Bronchial epithelial cell (primary cell): ENCODE results near the gene TNFAIP8L1. TPM values are rescaled to one million over a fixed set of nuclear protein-coding genes. Genes with fewer than 3 reads are reported as not detected.
"Not testable (repeated sequence)": the region's sequence is repeated elsewhere in the genome, so short reads cannot be mapped to it uniquely, and the experiment has no call there.

Source experiments
- DNase-seq: peaks from one replicate; pipeline ENCODE4 v3.0.0-alpha.2; 2010; ENCODE audit warnings: low read depth
- FAIRE-seq: peaks from 2 replicates; lab custom pipeline; 2011; peaks lifted over from hg19 to GRCh38; lab: Jason Lieb, UNC
- H3K27me3 ChIP-seq: 2 replicates; pipeline ENCODE4 v1.5.1; 2011; ENCODE audit warnings: low read length; ENCODE audit not compliant: control insufficient read depth, insufficient read depth
- H3K36me3 ChIP-seq: 2 replicates; pipeline ENCODE4 v1.5.1; 2011; ENCODE audit warnings: low read length; ENCODE audit not compliant: control insufficient read depth, insufficient read depth
- H3K4me3 ChIP-seq: 2 replicates; pipeline ENCODE4 v1.5.1; 2011; ENCODE audit warnings: mild to moderate bottlenecking, low read depth, low read length, control low read depth
- CTCF ChIP-seq: IDR thresholded peaks from 2 replicates; pipeline ENCODE4 v1.5.1; 2011; ENCODE audit warnings: mild to moderate bottlenecking, moderate library complexity, low read length, control low read depth, inconsistent platforms; ENCODE audit not compliant: insufficient read depth, severe bottlenecking
- total RNA-seq: library from RNA; depleted of rRNA; stranded (reverse); fragments of >200 nt; gene quantifications from 2 replicates; pipeline ENCODE4 v1.2.1, GENCODE V29; 2014

TNFAIP8L1 gene
- total RNA-seq, 1 donor from 2014 or later, result 0.53 TPM

GRCh38 chr19:4593409-4593851, 45.9 kb upstream of the TNFAIP8L1 start:
- DNase-seq (peak; percentile 96), FAIRE-seq (no peak)
- Histone ChIP-seq H3K4me3 (no peak overlapping the region), H3K36me3 (no peaks in the 10 kb centered on the region), H3K27me3 (no peaks in the 10 kb centered on the region)
- no peak for TF ChIP-seq CTCF

GRCh38 chr19:4594201-4594600, 45.1 kb upstream of the TNFAIP8L1 start:
- TF ChIP-seq CTCF, result no peak
- H3K27me3 ChIP-seq, result peaks cover 3% of the 10 kb centered on the region
- FAIRE-seq (peak; percentile 83), DNase-seq (no peak)
- no peaks in the 10 kb centered on the region for H3K36me3 ChIP-seq
- no peak overlapping the region for H3K4me3 ChIP-seq

- H3K4me3 ChIP-seq, DNase-seq, H3K27me3 ChIP-seq, FAIRE-seq, H3K36me3 ChIP-seq: not testable (repeated sequence)
Observed at GRCh38 chr19:4595158-4595557, 44.2 kb upstream of the TNFAIP8L1 start.

GRCh38 chr19:4596033-4596904, 43.0 kb upstream of the TNFAIP8L1 start:
- Histone ChIP-seq H3K4me3 (no peak overlapping the region), H3K36me3 (no peaks in the 10 kb centered on the region), H3K27me3 (peaks cover 3% of the 10 kb centered on the region)
- DNase-seq (no peak), FAIRE-seq (no peak)
- no peak for TF ChIP-seq CTCF

- H3K27me3 ChIP-seq, result peaks cover 3% of the 10 kb centered on the region
- no peak for DNase-seq
- TF ChIP-seq CTCF, result no peak
- H3K4me3 ChIP-seq, result no peak overlapping the region
- H3K36me3 ChIP-seq, result no peaks in the 10 kb centered on the region
- no peak for FAIRE-seq
Observed at GRCh38 chr19:4597278-4597974, 41.9 kb upstream of the TNFAIP8L1 start.

GRCh38 chr19:4597975-4598671, 41.2 kb upstream of the TNFAIP8L1 start:
- Histone ChIP-seq H3K4me3 (no peak overlapping the region), H3K27me3 (peaks cover 3% of the 10 kb centered on the region), H3K36me3 (no peaks in the 10 kb centered on the region)
- DNase-seq, result peak; percentile 8
- TF ChIP-seq CTCF, result no peak
- FAIRE-seq, result no peak
